Medulla oblongata (tissue), 1 donor: ENCODE measurements around the gene PROX2.

Experiments
- DNase-seq: peaks from one replicate; pipeline ENCODE4 v3.0.0-alpha.2; 2015; ENCODE audit errors: extremely low spot score

Gene PROX2

GRCh38 chr14:74843653-74844052 is 32.3 kb downstream of the PROX2 start:
- no peak for DNase-seq

GRCh38 chr14:74841230-74842207 is 34.4 kb downstream of the PROX2 start:
- DNase-seq: no peak

- no peak for DNase-seq
Observed at GRCh38 chr14:74840603-74841030, 35.3 kb downstream of the PROX2 start.

GRCh38 chr14:74838166-74838565 is 37.8 kb downstream of the PROX2 start:
- DNase-seq: no peak

GRCh38 chr14:74836251-74836960 is 39.5 kb downstream of the PROX2 start:
- no peak for DNase-seq

- no peak for DNase-seq
Observed at GRCh38 chr14:74835645-74836250, 40.2 kb downstream of the PROX2 start.

- DNase-seq: no peak
Observed at GRCh38 chr14:74834692-74835392, 41.1 kb downstream of the PROX2 start.

GRCh38 chr14:74832849-74833248 is 43.1 kb downstream of the PROX2 start:
- DNase-seq: no peak

GRCh38 chr14:74829251-74829650 is 46.7 kb downstream of the PROX2 start:
- DNase-seq: no peak

- no peak for DNase-seq
Observed at GRCh38 chr14:74826574-74826973, 49.4 kb downstream of the PROX2 start.
